ENCODE data around the gene CLPX. TPM values are rescaled to one million over a fixed set of nuclear protein-coding genes. Genes with fewer than 3 reads are reported as not detected.
"Not testable (repeated sequence)": the region's sequence is repeated elsewhere in the genome, so short reads cannot be mapped to it uniquely, and the experiment has no call there.

The CLPX gene
- total RNA-seq, 1 donor from 2014 or later: 42.2 TPM

- H3K4me1 Mint-ChIP-seq: peaks cover 12% of the 10 kb centered on the region
- peaks cover 17% of the 10 kb centered on the region for H3K9me3 Mint-ChIP-seq
- DNase-seq (ENCODE audit: low read depth, low spot score); H3K27me3 Mint-ChIP-seq (ENCODE audit: low read depth); H3K27ac Mint-ChIP-seq (ENCODE audit: unreplicated experiment); H3K36me3 Mint-ChIP-seq (ENCODE audit: low read depth): not testable (repeated sequence)
- H3K4me3 Mint-ChIP-seq: peak overlapping the region; percentile 5
Measured at GRCh38 chr15:65137089-65137488, 48.1 kb downstream of the CLPX start.

GRCh38 chr15:65134538-65134937 is 50.6 kb downstream of the CLPX start:
- DNase-seq (ENCODE audit: low read depth, low spot score): no peak
- H3K27me3 Mint-ChIP-seq (ENCODE audit: low read depth): peaks cover 2% of the 10 kb centered on the region
- H3K4me1 Mint-ChIP-seq: peaks cover 24% of the 10 kb centered on the region
- H3K27ac Mint-ChIP-seq (ENCODE audit: unreplicated experiment): no peak overlapping the region
- H3K4me3 Mint-ChIP-seq: peak overlapping the region; percentile 91
- peaks cover 16% of the 10 kb centered on the region for H3K9me3 Mint-ChIP-seq
- TF ChIP-seq, protein P1, sequence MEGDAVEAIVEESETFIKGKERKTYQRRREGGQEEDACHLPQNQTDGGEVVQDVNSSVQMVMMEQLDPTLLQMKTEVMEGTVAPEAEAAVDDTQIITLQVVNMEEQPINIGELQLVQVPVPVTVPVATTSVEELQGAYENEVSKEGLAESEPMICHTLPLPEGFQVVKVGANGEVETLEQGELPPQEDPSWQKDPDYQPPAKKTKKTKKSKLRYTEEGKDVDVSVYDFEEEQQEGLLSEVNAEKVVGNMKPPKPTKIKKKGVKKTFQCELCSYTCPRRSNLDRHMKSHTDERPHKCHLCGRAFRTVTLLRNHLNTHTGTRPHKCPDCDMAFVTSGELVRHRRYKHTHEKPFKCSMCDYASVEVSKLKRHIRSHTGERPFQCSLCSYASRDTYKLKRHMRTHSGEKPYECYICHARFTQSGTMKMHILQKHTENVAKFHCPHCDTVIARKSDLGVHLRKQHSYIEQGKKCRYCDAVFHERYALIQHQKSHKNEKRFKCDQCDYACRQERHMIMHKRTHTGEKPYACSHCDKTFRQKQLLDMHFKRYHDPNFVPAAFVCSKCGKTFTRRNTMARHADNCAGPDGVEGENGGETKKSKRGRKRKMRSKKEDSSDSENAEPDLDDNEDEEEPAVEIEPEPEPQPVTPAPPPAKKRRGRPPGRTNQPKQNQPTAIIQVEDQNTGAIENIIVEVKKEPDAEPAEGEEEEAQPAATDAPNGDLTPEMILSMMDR (conservative IDR thresholded peaks at IDR 0.05): no peak
- H3K36me3 Mint-ChIP-seq (ENCODE audit: low read depth): peaks cover 11% of the 10 kb centered on the region

DNA sequence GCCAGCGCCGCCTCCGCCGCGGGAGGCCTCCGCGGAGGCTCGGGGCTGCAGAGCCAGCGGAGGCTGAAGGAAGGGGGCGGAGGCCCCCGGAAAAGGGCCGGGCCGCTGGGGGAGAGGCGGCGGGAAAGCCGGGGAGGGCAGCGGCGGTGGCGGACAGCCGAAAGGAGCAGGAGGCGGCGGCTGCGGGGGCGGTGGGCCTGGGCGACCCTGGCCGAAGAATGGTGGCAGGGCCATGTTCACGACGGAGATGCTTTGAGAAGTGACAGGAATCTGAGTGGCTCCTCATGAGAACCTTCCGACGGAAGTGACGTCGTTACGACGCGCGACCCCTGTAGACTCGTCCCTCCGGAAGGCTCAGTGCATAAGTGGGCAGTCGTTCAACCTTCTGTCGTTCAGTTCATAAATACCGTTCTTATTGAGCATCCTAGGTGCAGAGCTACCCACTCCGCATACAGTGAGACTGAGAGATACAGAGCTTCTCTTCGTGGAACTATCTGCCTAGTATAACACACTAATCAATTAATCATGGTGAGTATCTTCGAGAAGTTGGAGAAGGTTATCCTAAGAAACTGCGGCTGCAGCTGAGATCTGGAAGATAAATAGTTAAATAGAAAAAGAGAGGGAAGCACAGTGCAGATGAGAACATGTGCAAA is 51.5 kb downstream of the CLPX start, which contains the start of gene PDCD7:
Gene PDCD7, minus strand, starts transcription at position 261 of the 653 bp plus-strand sequence. Its CDS starts 27 bp downstream, at position 234.
- peak within 1 kb of the TSS; percentile 91 for H3K4me3 Mint-ChIP-seq
- H3K4me1 Mint-ChIP-seq: peaks cover 28% of the 10 kb centered on the region
- H3K9me3 Mint-ChIP-seq: peaks cover 8% of the 10 kb centered on the region
- H3K36me3 Mint-ChIP-seq (ENCODE audit: low read depth): peaks cover 11% of the 10 kb centered on the region
- H3K27ac Mint-ChIP-seq (ENCODE audit: unreplicated experiment): peak within 1 kb of the TSS; percentile 89
- TF ChIP-seq, protein P1 (conservative IDR thresholded peaks at IDR 0.05): no peak
- peak; percentile 67 for DNase-seq (ENCODE audit: low read depth, low spot score)
- H3K27me3 Mint-ChIP-seq (ENCODE audit: low read depth): no peaks in the 10 kb centered on the region

DNA sequence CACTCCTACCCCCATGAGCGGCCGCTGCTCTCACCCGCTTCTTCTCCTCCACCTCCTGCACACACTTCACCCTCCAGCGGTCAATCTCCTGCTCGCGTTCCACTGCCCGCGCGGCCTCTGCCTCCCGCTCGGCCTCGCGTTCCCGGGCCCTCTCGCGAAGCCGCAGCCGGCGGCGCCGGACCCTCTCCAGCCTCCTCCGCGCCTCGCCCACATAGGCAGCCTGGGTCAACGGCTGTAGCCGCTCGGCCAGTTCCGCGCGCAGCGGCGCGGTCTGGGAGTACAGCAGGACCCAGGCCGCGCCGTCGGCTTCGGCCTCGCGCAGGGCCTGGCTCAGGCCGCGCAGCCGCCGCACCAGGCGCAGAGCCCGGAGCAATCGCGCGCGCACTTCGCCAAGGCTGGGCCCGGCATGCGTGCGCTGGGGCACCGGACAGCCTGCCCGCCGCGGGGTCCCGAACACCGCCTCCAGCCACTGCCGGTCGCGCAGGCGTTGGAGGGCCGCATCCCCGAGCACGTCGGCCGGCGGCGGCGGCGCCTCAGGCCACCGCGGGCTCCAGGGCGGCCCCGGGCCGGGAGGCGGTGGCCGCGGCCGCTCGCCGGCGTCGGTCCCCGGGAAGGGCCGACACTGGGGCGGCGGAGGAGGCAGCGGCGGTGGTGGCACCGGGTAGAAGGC is 52.1 kb downstream of the CLPX start:
- Mint-ChIP-seq H3K27ac (ENCODE audit: unreplicated experiment) (no peak overlapping the region), H3K27me3 (ENCODE audit: low read depth) (no peaks in the 10 kb centered on the region), H3K4me3 (peak overlapping the region; percentile 91), H3K36me3 (ENCODE audit: low read depth) (peaks cover 14% of the 10 kb centered on the region), H3K9me3 (peaks cover 7% of the 10 kb centered on the region), H3K4me1 (peaks cover 28% of the 10 kb centered on the region)
- peak; percentile 43 for DNase-seq (ENCODE audit: low read depth, low spot score)
- TF ChIP-seq, protein P1 (conservative IDR thresholded peaks at IDR 0.05): no peak

- peaks cover 28% of the 10 kb centered on the region for H3K4me1 Mint-ChIP-seq
- peaks cover 17% of the 10 kb centered on the region for H3K36me3 Mint-ChIP-seq (ENCODE audit: low read depth)
- no peaks in the 10 kb centered on the region for H3K9me3 Mint-ChIP-seq
- H3K27me3 Mint-ChIP-seq (ENCODE audit: low read depth): no peaks in the 10 kb centered on the region
- TF ChIP-seq, protein P1 (conservative IDR thresholded peaks at IDR 0.05): no peak
- no peak for DNase-seq (ENCODE audit: low read depth, low spot score)
- H3K27ac Mint-ChIP-seq (ENCODE audit: unreplicated experiment): no peak overlapping the region
- peak overlapping the region; percentile 72 for H3K4me3 Mint-ChIP-seq
Measured at GRCh38 chr15:65130941-65131340, 54.2 kb downstream of the CLPX start.

DNA sequence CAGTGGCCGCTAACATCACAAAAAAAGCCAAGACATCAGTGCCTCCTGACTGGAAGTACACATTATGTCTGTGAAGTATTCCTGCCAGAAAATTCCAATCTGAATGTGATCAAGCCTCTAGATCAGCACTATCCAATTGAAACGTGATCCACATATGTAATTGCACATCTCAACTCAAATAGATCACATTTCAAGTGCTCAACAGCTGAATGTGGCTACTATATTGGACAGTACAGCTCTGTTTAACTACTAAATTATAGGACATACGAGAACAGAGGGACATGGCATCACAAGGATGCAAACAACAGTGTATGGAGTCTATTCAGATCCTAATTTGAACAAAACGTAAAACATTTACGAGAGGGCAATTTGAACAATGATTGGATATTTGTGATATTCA is 69.6 kb downstream of the CLPX start:
- peaks cover 13% of the 10 kb centered on the region for H3K36me3 Mint-ChIP-seq (ENCODE audit: low read depth)
- DNase-seq (ENCODE audit: low read depth, low spot score): no peak
- H3K27ac Mint-ChIP-seq (ENCODE audit: unreplicated experiment): no peak overlapping the region
- no peaks in the 10 kb centered on the region for H3K27me3 Mint-ChIP-seq (ENCODE audit: low read depth)
- TF ChIP-seq, protein P1 (conservative IDR thresholded peaks at IDR 0.05): no peak
- peaks cover 7% of the 10 kb centered on the region for H3K4me1 Mint-ChIP-seq
- H3K9me3 Mint-ChIP-seq: no peaks in the 10 kb centered on the region
- no peak overlapping the region for H3K4me3 Mint-ChIP-seq

Data from neural crest cell (in vitro differentiated cells).